ENCODE data around the gene NDUFB2.
A peak's percentile ranks its signal among the peaks of the same experiment; 100 is the strongest.

Gene NDUFB2

DNA sequence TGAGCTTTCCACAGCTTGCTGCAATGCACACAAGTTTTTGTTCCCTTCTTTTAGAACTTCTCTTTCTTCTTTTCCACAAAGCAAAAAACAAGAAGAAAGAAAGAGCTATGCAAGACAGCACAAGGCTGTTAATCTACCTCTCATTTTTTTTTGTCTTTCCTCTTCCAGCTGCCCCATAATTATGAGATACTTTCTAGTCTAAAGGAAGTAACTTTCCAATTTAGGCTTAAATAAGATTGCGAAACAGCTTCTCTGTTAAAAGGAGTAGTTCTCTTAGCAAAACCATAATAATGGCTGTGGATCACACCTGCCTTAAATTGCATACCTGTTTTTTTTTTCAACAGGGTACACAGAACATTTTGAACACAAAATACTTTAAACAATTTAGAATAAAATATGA lies 56.0 kb downstream of the NDUFB2 start:
- H3K36me3 ChIP-seq, result peaks cover 61% of the 10 kb centered on the region
- no peak for TF ChIP-seq CTCF (IDR thresholded peaks at IDR 0.05)

GRCh38 chr7:140754506-140754905 lies 58.0 kb downstream of the NDUFB2 start:
- H3K27me3 ChIP-seq, result no peaks in the 10 kb centered on the region
- H3K4me1 ChIP-seq (ENCODE audit: control insufficient read depth in 1 of 2, insufficient read depth in 1 of 2, low read depth in 1 of 2, low read length in 1 of 2), result no peaks in the 10 kb centered on the region
- peaks cover 45% of the 10 kb centered on the region for H3K36me3 ChIP-seq
- H3K9me3 ChIP-seq, result no peaks in the 10 kb centered on the region
- H3K4me3 ChIP-seq (ENCODE audit: low read depth in 1 of 2, low read length in 1 of 2), result no peak overlapping the region
- no peak overlapping the region for H3K27ac ChIP-seq
- TF ChIP-seq CTCF (IDR thresholded peaks at IDR 0.05), result no peak

More for the DNA sequence above, 56.0 kb downstream of the NDUFB2 start:
- H3K4me3 ChIP-seq (ENCODE audit: low read depth in 1 of 2, low read length in 1 of 2), result no peak overlapping the region
- no peaks in the 10 kb centered on the region for H3K9me3 ChIP-seq
- no peaks in the 10 kb centered on the region for H3K27me3 ChIP-seq
- peak overlapping the region; percentile 33 for H3K27ac ChIP-seq
- no peaks in the 10 kb centered on the region for H3K4me1 ChIP-seq (ENCODE audit: control insufficient read depth in 1 of 2, insufficient read depth in 1 of 2, low read depth in 1 of 2, low read length in 1 of 2)

All from neutrophil (primary cell).